ENCODE data around the gene JAM3.

Gene JAM3

GRCh38 chr11:134039726-134040385 lies 29.0 kb upstream of the JAM3 start:
- no peak for DNase-seq

GRCh38 chr11:134040386-134041302 lies 28.2 kb upstream of the JAM3 start:
- peak; percentile 50 for DNase-seq

GRCh38 chr11:134041349-134041748 lies 27.5 kb upstream of the JAM3 start:
- no peak for DNase-seq

GRCh38 chr11:134041791-134042696 lies 26.8 kb upstream of the JAM3 start:
- no peak for DNase-seq

GRCh38 chr11:134043821-134044420 lies 25.0 kb upstream of the JAM3 start:
- DNase-seq: no peak

GRCh38 chr11:134044514-134045284 lies 24.2 kb upstream of the JAM3 start:
- no peak for DNase-seq

- peak; percentile 52 for DNase-seq
These were observed 22.9 kb upstream of the JAM3 start for GRCh38 chr11:134045799-134046635.

- DNase-seq: no peak
These were observed 22.0 kb upstream of the JAM3 start for GRCh38 chr11:134046681-134047449.

GRCh38 chr11:134047586-134047999 lies 21.3 kb upstream of the JAM3 start:
- no peak for DNase-seq

GRCh38 chr11:134048028-134048427 lies 20.8 kb upstream of the JAM3 start:
- DNase-seq: no peak

- DNase-seq: no peak
These were observed 19.6 kb upstream of the JAM3 start for GRCh38 chr11:134049303-134049702.

GRCh38 chr11:134050541-134051383 lies 18.1 kb upstream of the JAM3 start:
- peak; percentile 77 for DNase-seq

GRCh38 chr11:134052395-134052987 lies 16.4 kb upstream of the JAM3 start:
- DNase-seq: no peak

GRCh38 chr11:134052988-134053945 lies 15.6 kb upstream of the JAM3 start:
- DNase-seq: no peak

- DNase-seq: no peak
These were observed 13.8 kb upstream of the JAM3 start for GRCh38 chr11:134055029-134055428.

- DNase-seq: no peak
These were observed 8.6 kb upstream of the JAM3 start for GRCh38 chr11:134060316-134060715.
